ENCODE results near the gene MOB3A. TPM values are rescaled to one million over a fixed set of nuclear protein-coding genes. Genes with fewer than 3 reads are reported as not detected.

Gene MOB3A
- total and polyA plus RNA-seq, 2 of the 8 experiments (the other 6 are each of a cell fraction or from before 2014, with no cell fraction given), result 9.2 to 9.6 TPM

DNA sequence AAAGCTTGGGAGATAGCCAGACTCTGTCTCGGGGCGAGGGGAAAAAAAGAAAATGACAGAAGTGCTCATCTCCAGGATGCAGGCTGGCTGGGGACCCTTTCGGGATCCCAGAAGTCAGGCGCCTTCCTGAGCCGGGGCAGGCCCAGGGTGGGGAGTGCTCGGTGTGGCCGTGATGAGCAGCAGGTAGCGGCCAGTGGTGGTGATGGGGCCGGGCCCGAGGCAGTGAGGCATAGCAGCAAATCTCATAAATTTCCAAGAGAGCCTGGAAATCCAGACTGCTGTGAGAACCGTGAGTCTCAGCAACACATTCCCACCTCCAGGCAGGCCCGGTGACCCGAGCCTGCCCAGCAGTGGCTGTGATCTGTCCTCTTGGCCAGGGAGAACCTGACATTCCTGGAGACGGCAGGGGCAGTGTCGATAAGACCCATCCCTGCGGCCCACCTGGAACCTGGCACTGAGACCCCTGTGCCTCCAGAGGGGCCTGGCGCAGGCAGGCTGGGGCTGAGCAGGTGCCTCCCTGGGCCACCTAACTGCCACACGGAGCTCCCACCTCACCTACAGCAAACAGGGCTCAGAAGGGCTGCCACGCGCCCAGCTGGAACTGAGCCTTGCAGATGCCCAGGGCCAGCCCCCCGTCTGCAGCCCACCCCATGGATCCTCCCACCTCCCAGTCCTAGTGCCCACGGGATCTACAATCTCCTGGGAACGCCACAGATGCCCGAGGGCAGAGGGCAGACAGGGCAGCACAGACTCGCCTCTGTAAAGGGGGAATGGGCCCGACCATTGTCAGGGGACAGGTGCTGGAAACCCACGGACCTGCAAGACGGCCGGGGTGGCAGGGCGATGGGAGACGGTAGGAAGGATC is 24.0 kb upstream of the MOB3A start (continued):
- TF ChIP-seq, protein P1, sequence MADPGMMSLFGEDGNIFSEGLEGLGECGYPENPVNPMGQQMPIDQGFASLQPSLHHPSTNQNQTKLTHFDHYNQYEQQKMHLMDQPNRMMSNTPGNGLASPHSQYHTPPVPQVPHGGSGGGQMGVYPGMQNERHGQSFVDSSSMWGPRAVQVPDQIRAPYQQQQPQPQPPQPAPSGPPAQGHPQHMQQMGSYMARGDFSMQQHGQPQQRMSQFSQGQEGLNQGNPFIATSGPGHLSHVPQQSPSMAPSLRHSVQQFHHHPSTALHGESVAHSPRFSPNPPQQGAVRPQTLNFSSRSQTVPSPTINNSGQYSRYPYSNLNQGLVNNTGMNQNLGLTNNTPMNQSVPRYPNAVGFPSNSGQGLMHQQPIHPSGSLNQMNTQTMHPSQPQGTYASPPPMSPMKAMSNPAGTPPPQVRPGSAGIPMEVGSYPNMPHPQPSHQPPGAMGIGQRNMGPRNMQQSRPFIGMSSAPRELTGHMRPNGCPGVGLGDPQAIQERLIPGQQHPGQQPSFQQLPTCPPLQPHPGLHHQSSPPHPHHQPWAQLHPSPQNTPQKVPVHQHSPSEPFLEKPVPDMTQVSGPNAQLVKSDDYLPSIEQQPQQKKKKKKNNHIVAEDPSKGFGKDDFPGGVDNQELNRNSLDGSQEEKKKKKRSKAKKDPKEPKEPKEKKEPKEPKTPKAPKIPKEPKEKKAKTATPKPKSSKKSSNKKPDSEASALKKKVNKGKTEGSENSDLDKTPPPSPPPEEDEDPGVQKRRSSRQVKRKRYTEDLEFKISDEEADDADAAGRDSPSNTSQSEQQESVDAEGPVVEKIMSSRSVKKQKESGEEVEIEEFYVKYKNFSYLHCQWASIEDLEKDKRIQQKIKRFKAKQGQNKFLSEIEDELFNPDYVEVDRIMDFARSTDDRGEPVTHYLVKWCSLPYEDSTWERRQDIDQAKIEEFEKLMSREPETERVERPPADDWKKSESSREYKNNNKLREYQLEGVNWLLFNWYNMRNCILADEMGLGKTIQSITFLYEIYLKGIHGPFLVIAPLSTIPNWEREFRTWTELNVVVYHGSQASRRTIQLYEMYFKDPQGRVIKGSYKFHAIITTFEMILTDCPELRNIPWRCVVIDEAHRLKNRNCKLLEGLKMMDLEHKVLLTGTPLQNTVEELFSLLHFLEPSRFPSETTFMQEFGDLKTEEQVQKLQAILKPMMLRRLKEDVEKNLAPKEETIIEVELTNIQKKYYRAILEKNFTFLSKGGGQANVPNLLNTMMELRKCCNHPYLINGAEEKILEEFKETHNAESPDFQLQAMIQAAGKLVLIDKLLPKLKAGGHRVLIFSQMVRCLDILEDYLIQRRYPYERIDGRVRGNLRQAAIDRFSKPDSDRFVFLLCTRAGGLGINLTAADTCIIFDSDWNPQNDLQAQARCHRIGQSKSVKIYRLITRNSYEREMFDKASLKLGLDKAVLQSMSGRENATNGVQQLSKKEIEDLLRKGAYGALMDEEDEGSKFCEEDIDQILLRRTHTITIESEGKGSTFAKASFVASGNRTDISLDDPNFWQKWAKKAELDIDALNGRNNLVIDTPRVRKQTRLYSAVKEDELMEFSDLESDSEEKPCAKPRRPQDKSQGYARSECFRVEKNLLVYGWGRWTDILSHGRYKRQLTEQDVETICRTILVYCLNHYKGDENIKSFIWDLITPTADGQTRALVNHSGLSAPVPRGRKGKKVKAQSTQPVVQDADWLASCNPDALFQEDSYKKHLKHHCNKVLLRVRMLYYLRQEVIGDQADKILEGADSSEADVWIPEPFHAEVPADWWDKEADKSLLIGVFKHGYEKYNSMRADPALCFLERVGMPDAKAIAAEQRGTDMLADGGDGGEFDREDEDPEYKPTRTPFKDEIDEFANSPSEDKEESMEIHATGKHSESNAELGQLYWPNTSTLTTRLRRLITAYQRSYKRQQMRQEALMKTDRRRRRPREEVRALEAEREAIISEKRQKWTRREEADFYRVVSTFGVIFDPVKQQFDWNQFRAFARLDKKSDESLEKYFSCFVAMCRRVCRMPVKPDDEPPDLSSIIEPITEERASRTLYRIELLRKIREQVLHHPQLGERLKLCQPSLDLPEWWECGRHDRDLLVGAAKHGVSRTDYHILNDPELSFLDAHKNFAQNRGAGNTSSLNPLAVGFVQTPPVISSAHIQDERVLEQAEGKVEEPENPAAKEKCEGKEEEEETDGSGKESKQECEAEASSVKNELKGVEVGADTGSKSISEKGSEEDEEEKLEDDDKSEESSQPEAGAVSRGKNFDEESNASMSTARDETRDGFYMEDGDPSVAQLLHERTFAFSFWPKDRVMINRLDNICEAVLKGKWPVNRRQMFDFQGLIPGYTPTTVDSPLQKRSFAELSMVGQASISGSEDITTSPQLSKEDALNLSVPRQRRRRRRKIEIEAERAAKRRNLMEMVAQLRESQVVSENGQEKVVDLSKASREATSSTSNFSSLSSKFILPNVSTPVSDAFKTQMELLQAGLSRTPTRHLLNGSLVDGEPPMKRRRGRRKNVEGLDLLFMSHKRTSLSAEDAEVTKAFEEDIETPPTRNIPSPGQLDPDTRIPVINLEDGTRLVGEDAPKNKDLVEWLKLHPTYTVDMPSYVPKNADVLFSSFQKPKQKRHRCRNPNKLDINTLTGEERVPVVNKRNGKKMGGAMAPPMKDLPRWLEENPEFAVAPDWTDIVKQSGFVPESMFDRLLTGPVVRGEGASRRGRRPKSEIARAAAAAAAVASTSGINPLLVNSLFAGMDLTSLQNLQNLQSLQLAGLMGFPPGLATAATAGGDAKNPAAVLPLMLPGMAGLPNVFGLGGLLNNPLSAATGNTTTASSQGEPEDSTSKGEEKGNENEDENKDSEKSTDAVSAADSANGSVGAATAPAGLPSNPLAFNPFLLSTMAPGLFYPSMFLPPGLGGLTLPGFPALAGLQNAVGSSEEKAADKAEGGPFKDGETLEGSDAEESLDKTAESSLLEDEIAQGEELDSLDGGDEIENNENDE (IDR thresholded peaks at IDR 0.05; ENCODE audit: insufficient replicate concordance, low read length), result no peak
- TF ChIP-seq KDM4A (IDR thresholded peaks at IDR 0.05; ENCODE audit: low read depth, low read length, severe bottlenecking) (no peak), CREB1 (IDR thresholded peaks at IDR 0.05) (no peak), RFX5 (IDR thresholded peaks at IDR 0.05; ENCODE audit: borderline replicate concordance, low read depth, low read length) (no peak), EGR1 (IDR thresholded peaks at IDR 0.05; ENCODE audit: borderline replicate concordance, low read depth, low read length) (no peak), GABPA (IDR thresholded peaks at IDR 0.05; ENCODE audit: borderline replicate concordance, insufficient read depth, low read length) (no peak), TCF12 (IDR thresholded peaks at IDR 0.05; ENCODE audit: low read depth, low read length) (no peak), EZH2 (IDR thresholded peaks at IDR 0.05; ENCODE audit: low read depth, low read length, severe bottlenecking) (no peak)
- TF ChIP-seq, protein P2, sequence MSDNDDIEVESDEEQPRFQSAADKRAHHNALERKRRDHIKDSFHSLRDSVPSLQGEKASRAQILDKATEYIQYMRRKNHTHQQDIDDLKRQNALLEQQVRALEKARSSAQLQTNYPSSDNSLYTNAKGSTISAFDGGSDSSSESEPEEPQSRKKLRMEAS (IDR thresholded peaks at IDR 0.05), result no peak

Measured in H1 (cell line).